Breast epithelium (tissue), 3 donors: Measurements from ENCODE around the gene SPNS3.

Experiments
- POLR2A ChIP-seq: fragments of 450-650 bp; IDR thresholded peaks from one replicate; pipeline ENCODE4 v1.6.1; 2016; ENCODE audit warnings: antibody characterized with exemption, mild to moderate bottlenecking, moderate library complexity
- POLR2AphosphoS5 ChIP-seq, 3 donors: sonication (generic); formaldehyde crosslinking; IDR thresholded peaks; one replicate each; pipeline ENCODE4 v1.6.1; 2017; ENCODE audit warnings: antibody characterized with exemption in 3 of 3
- TF ChIP-seq, protein P1 (sequence below), 3 donors: fragments of 450-650 bp; IDR thresholded peaks; one replicate each; pipeline ENCODE4 v1.5.1; 2016 to 2017; ENCODE audit warnings: antibody characterized with exemption in 3 of 3, mild to moderate bottlenecking in 3 of 3, moderate library complexity in 3 of 3

DNA sequence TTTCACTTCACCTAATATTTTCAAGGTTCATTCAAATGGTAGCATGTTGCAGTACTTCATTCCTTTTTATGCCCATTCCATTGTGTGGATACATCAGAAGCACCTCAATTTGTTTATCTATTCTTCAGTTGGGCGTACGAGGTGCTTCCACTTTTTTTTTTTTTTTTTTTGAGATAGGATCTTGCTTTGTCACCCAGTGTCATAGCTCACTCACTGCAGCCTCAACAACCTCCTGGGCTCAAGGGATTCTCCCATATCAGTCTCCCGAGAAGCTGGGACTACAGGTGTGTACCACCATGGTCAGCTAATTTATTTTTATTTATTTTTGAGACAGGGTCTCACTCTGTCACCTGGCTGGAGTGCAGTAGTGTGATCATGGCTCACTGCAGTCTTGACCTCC is 22.5 kb upstream of the SPNS3 start:
- TF ChIP-seq, protein P1, sequence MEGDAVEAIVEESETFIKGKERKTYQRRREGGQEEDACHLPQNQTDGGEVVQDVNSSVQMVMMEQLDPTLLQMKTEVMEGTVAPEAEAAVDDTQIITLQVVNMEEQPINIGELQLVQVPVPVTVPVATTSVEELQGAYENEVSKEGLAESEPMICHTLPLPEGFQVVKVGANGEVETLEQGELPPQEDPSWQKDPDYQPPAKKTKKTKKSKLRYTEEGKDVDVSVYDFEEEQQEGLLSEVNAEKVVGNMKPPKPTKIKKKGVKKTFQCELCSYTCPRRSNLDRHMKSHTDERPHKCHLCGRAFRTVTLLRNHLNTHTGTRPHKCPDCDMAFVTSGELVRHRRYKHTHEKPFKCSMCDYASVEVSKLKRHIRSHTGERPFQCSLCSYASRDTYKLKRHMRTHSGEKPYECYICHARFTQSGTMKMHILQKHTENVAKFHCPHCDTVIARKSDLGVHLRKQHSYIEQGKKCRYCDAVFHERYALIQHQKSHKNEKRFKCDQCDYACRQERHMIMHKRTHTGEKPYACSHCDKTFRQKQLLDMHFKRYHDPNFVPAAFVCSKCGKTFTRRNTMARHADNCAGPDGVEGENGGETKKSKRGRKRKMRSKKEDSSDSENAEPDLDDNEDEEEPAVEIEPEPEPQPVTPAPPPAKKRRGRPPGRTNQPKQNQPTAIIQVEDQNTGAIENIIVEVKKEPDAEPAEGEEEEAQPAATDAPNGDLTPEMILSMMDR (IDR thresholded peaks at IDR 0.05) = no peak
- TF ChIP-seq POLR2AphosphoS5 (IDR thresholded peaks at IDR 0.05) (no peak), POLR2A (no peak)
